Stimulated activated CD8-positive, alpha-beta memory T cell treated with anti-CD3 and anti-CD28 coated beads, Interleukin-15, amount 100 ng/mL, for 4 hours (primary cell): ENCODE measurements around the gene ALKBH2.
A peak's percentile ranks its signal among the peaks of the same experiment; 100 is the strongest.
"Not testable (repeated sequence)": the region's sequence is repeated elsewhere in the genome, so short reads cannot be mapped to it uniquely, and the experiment has no call there.

Experiments used
- DNase-seq, 2 donors: peaks; one replicate each; pipeline ENCODE4 v3.0.0-alpha.2; 2020; ENCODE audit warnings: low read depth in 2 of 2

Gene ALKBH2

GRCh38 chr12:109069307-109070271, 23.7 kb downstream of the ALKBH2 start:
- no peak for DNase-seq

GRCh38 chr12:109065853-109066193, 27.4 kb downstream of the ALKBH2 start:
- no peak for DNase-seq

GRCh38 chr12:109065154-109065852, 28.0 kb downstream of the ALKBH2 start:
- DNase-seq: no peak

GRCh38 chr12:109064143-109064542, 29.1 kb downstream of the ALKBH2 start:
- no peak for DNase-seq

GRCh38 chr12:109058773-109059172, 34.5 kb downstream of the ALKBH2 start:
- no peak for DNase-seq

GRCh38 chr12:109057376-109057775, 35.9 kb downstream of the ALKBH2 start:
- no peak for DNase-seq

GRCh38 chr12:109056891-109057290, 36.4 kb downstream of the ALKBH2 start:
- no peak for DNase-seq

GRCh38 chr12:109054520-109054919, 38.8 kb downstream of the ALKBH2 start:
- no peak for DNase-seq

- DNase-seq: not testable (repeated sequence)
Measured at GRCh38 chr12:109054124-109054513, 39.2 kb downstream of the ALKBH2 start.

GRCh38 chr12:109053382-109054123, 39.7 kb downstream of the ALKBH2 start:
- peak in 1 of 2 donors; percentile 2 for DNase-seq

- DNase-seq: peak; percentile 64 to 65
Measured at GRCh38 chr12:109052414-109053323, 40.6 kb downstream of the ALKBH2 start, which contains the start of gene USP30. USP30 (plus strand) TSS chr12:109052576; CDS start chr12:109052679, 103 bp downstream.

- DNase-seq: no peak
Measured at GRCh38 chr12:109052097-109052413, 41.2 kb downstream of the ALKBH2 start.

GRCh38 chr12:109049794-109050193, 43.5 kb downstream of the ALKBH2 start:
- not testable (repeated sequence) for DNase-seq

- DNase-seq: not testable (repeated sequence)
Measured at GRCh38 chr12:109048706-109049105, 44.6 kb downstream of the ALKBH2 start.

GRCh38 chr12:109047081-109047805, 46.0 kb downstream of the ALKBH2 start:
- DNase-seq: no peak

- DNase-seq: no peak
Measured at GRCh38 chr12:109044241-109044640, 49.0 kb downstream of the ALKBH2 start.
